ENCODE data around the gene SLC4A3.
A peak's percentile ranks its signal among the peaks of the same experiment; 100 is the strongest.
"Not testable (repeated sequence)": the region's sequence is repeated elsewhere in the genome, so short reads cannot be mapped to it uniquely, and the experiment has no call there.

SLC4A3 gene

DNA sequence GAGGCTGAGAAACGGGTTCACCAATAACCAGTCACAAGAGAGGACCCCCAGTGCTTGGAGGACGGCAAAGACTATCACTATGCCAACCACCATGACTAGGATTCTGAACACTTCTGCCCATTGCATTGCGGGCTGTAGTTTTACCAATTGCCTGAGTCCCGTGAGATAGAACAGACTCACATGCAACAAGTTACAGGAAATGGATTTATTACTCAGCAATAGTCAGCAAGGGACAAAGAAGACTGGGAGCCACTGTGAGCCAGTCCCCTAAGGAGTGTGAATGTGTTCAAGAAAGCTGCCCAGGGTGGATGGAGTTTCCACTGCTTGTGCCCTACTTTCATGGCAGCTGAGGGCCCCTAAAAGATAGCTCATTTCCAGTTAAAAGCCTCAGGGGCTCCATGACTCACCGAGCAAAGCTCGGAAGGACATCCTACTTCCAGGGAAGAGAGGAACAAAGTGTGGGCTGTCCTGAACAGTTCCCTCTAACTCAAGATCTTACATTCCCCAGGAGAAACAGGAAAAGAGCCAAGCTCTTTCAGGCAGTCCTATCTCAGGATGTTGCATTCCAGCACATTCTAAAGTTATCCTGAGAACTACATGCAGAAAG is 54.4 kb downstream of the SLC4A3 start:
- DNase-seq = no peak

GRCh38 chr2:219683474-219683873 is 56.0 kb downstream of the SLC4A3 start:
- not testable (repeated sequence) for DNase-seq

GRCh38 chr2:219684721-219685689 is 57.6 kb downstream of the SLC4A3 start:
- DNase-seq = peak; percentile 64

DNA sequence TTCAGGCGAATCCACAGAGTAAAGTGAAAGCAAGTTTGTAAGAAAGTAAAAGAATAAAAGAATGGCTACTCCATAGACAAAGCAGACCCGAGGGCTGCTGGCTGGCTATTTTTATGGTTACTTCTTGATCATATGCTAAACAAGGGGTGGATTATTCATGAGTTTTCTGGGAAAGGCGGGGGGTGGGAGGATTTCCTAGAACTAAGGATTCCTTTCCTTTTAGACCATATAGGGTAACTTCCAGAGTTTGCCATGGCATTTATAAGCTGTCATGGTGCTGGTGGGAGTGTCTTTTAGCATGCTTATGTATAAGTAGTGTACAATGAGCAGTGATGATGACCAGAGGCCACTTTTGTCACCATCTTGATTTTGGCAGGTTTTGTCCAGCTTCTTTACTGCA is 59.8 kb downstream of the SLC4A3 start:
- no peak for DNase-seq

- DNase-seq = no peak
Observed at GRCh38 chr2:219687882-219688559, 60.6 kb downstream of the SLC4A3 start.

DNA sequence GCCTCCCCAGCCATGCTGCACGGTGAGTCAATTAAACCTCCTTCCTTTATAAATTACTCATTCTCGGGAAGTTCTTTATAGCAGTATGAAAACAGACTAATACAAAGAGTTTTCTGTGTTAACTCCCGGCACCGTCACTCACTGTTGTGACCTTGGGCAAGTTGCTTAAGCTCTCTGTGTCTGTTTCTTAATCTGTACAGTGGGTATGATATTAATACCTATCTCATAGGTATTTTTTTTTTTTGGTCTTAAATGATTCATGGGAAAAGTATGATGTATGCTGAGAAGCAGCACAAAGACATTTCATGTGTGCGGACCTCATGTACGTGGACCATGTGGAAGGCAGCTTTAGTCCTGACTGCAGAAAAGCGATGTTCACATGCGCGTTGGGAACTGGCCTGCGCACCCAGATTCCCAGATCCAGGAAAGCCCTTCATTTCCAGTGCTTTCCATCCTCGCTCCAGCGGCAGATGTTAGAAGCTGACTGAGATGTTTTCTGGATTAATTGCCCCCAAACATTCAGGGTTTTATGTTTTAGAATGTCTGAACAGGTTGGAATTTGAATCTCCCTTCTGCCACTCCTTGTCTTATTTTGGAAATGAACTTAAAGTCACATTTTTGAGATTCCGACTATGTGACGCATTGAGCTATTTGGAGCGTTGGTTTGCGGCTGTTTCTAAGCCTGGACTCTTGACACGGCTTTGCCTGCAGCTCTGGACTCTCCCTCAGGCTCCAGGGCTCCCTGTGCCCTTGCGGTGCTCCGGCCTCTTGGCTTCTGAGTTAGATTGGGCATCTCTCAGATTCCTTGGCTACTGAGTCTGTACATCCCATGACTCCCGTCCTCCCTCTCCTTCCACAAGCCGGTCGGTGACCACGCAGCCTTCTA is 61.4 kb downstream of the SLC4A3 start:
- DNase-seq = no peak

DNA sequence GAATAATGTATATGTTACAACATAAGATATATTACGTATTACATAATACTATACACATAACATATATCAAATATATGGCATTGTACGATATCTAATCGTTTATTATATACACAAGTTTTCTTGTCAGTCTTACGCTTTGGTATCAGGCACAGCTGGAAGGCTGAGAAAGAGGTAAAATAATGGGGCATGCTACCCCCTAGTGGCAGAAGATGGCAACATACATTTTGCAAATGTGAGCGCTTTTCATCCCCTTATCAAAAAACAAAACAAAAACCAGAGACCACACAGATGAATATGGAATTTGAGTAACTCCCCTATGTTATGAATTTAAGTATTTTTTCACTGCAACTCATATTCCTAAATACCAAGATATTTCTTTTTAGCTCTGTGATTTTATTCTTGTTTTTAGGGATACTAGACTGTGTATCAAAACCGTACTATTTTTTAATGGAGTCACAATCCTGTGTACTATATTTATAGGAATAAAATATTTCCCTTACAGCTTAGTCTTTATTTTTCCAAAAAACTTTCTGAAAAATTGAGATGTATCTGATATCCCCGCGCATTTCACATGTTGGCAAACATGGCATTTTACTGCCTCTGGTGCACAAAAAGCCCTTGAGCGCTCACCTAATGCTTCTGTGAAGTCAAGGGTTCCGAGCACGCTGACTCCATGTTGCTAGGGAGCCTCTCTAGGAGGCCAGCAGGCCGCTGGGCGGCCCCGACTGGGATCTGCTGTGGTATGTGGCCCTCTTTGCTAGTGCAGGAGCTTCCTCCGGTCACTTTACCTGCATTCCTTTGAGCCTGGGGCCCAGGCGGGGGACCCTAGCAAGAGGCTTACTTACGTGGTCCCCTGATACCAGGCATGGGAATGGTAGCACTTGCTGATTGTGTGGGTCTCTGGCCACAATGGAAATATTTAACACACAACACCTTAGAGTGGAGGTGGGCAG is 62.5 kb downstream of the SLC4A3 start:
- DNase-seq = peak; percentile 43

- no peak for DNase-seq
Observed at GRCh38 chr2:219691571-219691970, 64.1 kb downstream of the SLC4A3 start.
